GM23338 (cell line): Measurements from ENCODE around the gene ARHGEF2. TPM values are rescaled to one million over a fixed set of nuclear protein-coding genes. Genes with fewer than 3 reads are reported as not detected.
A peak's percentile ranks its signal among the peaks of the same experiment; 100 is the strongest.

Source experiments
- ATAC-seq: fragments of 200-7000 bp; cut with Tn5 transposase; 3 replicates; pipeline ENCODE4 v1.9.1; 2020
- DNase-seq: peaks from one replicate; pipeline ENCODE4 v3.0.0-alpha.2; 2015; ENCODE audit warnings: low spot score
- H2AFZ ChIP-seq: fragments of 200-600 bp; sonication (generic); 2 replicates; pipeline ENCODE4 v1.8.0; 2016; ENCODE audit warnings: antibody characterized with exemption, mild to moderate bottlenecking, moderate library complexity
- H3F3A ChIP-seq: fragments of 200-600 bp; sonication (generic); replicated peaks from 2 replicates; pipeline ENCODE4 v1.8.0; 2017; ENCODE audit warnings: antibody characterized with exemption, mixed run types, low read depth
- H3K27ac ChIP-seq: fragments of 200-600 bp; sonication (generic); 2 replicates; pipeline ENCODE4 v1.6.1; 2016; ENCODE audit warnings: low read depth
- H3K27me3 ChIP-seq: fragments of 200-600 bp; sonication (generic); 2 replicates; pipeline ENCODE4 v1.8.0; 2016; ENCODE audit warnings: mild to moderate bottlenecking, mixed run types, moderate library complexity; ENCODE audit not compliant: insufficient read depth
- H3K36me3 ChIP-seq: fragments of 200-600 bp; sonication (generic); 2 replicates; pipeline ENCODE4 v1.8.0; 2016; ENCODE audit warnings: mild to moderate bottlenecking; ENCODE audit not compliant: insufficient read depth
- H3K4me1 ChIP-seq: fragments of 200-600 bp; sonication (generic); 2 replicates; pipeline ENCODE4 v1.8.0; 2016; ENCODE audit warnings: mild to moderate bottlenecking, moderate library complexity; ENCODE audit not compliant: insufficient read depth
- H3K4me2 ChIP-seq: fragments of 200-600 bp; sonication (generic); 2 replicates; pipeline ENCODE4 v1.7.1; 2017; ENCODE audit warnings: mixed run types
- H3K4me3 ChIP-seq: fragments of 200-600 bp; sonication (generic); 2 replicates; pipeline ENCODE4 v1.6.1; 2016; ENCODE audit warnings: mixed run types
- H3K79me2 ChIP-seq: fragments of 200-600 bp; sonication (generic); replicated peaks from 2 replicates; pipeline ENCODE4 v1.8.0; 2017; ENCODE audit warnings: mild to moderate bottlenecking; ENCODE audit not compliant: insufficient read depth
- H3K9me2 ChIP-seq: fragments of 200-600 bp; sonication (generic); 2 replicates; pipeline ENCODE4 v1.8.0; 2017; ENCODE audit not compliant: insufficient read depth
- H4K20me1 ChIP-seq: fragments of 200-600 bp; sonication (generic); replicated peaks from 2 replicates; pipeline ENCODE4 v1.8.0; 2017; ENCODE audit warnings: mild to moderate bottlenecking; ENCODE audit not compliant: insufficient read depth
- H3K27ac Mint-ChIP-seq: 2 replicates; pipeline ENCODE4 v1.8.0; 2020; ENCODE audit warnings: inconsistent platforms, mild to moderate bottlenecking, moderate library complexity, mixed read lengths
- H3K27me3 Mint-ChIP-seq: 3 replicates; pipeline ENCODE4 v1.8.0; 2022; ENCODE audit warnings: low read depth, mild to moderate bottlenecking, moderate library complexity, mixed read lengths, inconsistent platforms; ENCODE audit not compliant: insufficient read depth, poor library complexity
- H3K36me3 Mint-ChIP-seq: 3 replicates; pipeline ENCODE4 v1.8.0; 2021; ENCODE audit warnings: low read depth, mild to moderate bottlenecking, inconsistent platforms, moderate library complexity, mixed read lengths
- H3K4me1 Mint-ChIP-seq: 3 replicates; pipeline ENCODE4 v1.8.0; 2020; ENCODE audit warnings: mild to moderate bottlenecking, inconsistent platforms, mixed read lengths
- H3K4me3 Mint-ChIP-seq: 3 replicates; pipeline ENCODE4 v1.8.0; 2021; ENCODE audit warnings: moderate library complexity, mild to moderate bottlenecking, inconsistent platforms, mixed read lengths
- H3K9me3 Mint-ChIP-seq: 3 replicates; pipeline ENCODE4 v1.8.0; 2020; ENCODE audit warnings: moderate library complexity, mild to moderate bottlenecking, inconsistent platforms, mixed read lengths
- CREB1 ChIP-seq: fragments of 250-450 bp; sonication (Bioruptor Pico); IDR thresholded peaks from 2 replicates; pipeline ENCODE4 v1.5.0; 2020; ENCODE audit warnings: low read depth, mild to moderate bottlenecking, moderate library complexity
- EZH2 ChIP-seq: fragments of 200-600 bp; sonication (generic); IDR thresholded peaks from one replicate; pipeline ENCODE4 v1.8.0; 2017; ENCODE audit warnings: antibody characterized with exemption, mild to moderate bottlenecking, low read depth; ENCODE audit not compliant: unreplicated experiment
- EZH2phosphoT487 ChIP-seq: fragments of 200-600 bp; sonication (generic); IDR thresholded peaks from one replicate; pipeline ENCODE4 v1.8.1; 2018; ENCODE audit warnings: antibody characterized with exemption; ENCODE audit not compliant: unreplicated experiment
- STAT1 ChIP-seq: IDR thresholded peaks from one replicate; pipeline ENCODE4 v1.6.1; 2016; ENCODE audit warnings: antibody characterized with exemption; ENCODE audit not compliant: unreplicated experiment
- polyA plus RNA-seq: library from polyadenylated mRNA; unstranded; fragments of >200 nt; fragmentation: Nextera tagmentation; extraction: Ambion mirVana; gene quantifications from 2 replicates; pipeline ENCODE4 v1.2.1, GENCODE V29; 2016
- total RNA-seq: library from RNA; depleted of rRNA; stranded (reverse); fragments of >200 nt; shearing (Covaris generic); gene quantifications from 2 replicates; pipeline ENCODE4 v1.2.3, GENCODE V29; 2014
- TF ChIP-seq, protein P1 (sequence below), 2 experiments: fragments of 200-600 bp in 1 of 2; sonication (generic) in 1 of 2; conservative IDR thresholded peaks; 2 replicates each; pipeline versions ENCODE4 v1.5.1 to v1.6.1; 2016 to 2017; ENCODE audit warnings: antibody characterized with exemption in 2 of 2, low read depth in 2 of 2, mild to moderate bottlenecking in 2 of 2, moderate library complexity in 1 of 2
- TF ChIP-seq, protein P2 (sequence below): IDR thresholded peaks from 2 replicates; pipeline ENCODE4 v1.6.1; 2016; ENCODE audit warnings: antibody characterized with exemption

ARHGEF2 gene
- total and polyA plus RNA-seq, 2 experiments from 2014 or later: 23.0 to 87.6 TPM

DNA sequence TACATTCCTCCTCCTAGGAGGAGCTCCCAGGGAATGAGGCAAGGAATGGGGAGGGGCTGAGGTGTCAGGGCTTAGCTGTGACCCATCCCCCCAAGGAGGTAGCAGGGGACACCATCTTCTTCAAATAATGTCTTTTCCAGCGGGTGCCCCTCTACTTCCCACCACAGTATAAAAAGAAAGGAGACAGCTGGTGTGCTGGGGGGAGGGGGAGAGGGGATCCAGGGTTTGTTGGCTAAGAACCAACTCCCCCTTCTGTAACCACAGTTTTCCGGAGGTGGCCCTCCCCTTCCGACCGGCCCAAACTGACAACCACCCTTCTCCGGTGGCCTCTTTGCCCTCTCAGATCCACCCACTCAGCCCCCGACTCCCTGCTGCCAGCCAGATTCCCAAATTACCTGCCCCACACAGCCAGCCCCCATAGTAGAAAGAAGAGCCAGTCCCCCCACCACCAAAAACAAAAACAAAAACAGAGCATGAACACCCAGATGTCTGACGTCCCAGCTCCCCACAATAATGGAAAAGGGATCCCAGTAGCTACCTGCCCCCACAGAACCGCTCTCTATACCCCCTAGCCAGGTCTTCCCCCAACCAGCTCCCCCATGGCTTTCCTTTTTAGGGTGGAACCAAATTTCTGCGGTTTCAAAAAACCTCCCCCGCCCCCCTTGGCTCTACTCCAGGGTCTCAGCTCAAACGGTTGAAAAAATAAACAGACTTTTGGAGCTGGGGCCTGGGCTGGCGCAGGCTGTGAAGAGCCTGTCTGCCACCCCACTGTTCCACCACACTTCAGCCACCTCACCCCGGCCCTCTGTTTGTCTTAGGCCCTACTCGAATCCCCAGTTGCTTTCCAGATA lies 2.1 kb downstream of the ARHGEF2 start (continued):
- TF ChIP-seq, protein P1, sequence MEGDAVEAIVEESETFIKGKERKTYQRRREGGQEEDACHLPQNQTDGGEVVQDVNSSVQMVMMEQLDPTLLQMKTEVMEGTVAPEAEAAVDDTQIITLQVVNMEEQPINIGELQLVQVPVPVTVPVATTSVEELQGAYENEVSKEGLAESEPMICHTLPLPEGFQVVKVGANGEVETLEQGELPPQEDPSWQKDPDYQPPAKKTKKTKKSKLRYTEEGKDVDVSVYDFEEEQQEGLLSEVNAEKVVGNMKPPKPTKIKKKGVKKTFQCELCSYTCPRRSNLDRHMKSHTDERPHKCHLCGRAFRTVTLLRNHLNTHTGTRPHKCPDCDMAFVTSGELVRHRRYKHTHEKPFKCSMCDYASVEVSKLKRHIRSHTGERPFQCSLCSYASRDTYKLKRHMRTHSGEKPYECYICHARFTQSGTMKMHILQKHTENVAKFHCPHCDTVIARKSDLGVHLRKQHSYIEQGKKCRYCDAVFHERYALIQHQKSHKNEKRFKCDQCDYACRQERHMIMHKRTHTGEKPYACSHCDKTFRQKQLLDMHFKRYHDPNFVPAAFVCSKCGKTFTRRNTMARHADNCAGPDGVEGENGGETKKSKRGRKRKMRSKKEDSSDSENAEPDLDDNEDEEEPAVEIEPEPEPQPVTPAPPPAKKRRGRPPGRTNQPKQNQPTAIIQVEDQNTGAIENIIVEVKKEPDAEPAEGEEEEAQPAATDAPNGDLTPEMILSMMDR (conservative IDR thresholded peaks at IDR 0.05; ENCODE audit: low read depth in 2 of 2): no peak
- TF ChIP-seq STAT1: no peak
- TF ChIP-seq, protein P2, sequence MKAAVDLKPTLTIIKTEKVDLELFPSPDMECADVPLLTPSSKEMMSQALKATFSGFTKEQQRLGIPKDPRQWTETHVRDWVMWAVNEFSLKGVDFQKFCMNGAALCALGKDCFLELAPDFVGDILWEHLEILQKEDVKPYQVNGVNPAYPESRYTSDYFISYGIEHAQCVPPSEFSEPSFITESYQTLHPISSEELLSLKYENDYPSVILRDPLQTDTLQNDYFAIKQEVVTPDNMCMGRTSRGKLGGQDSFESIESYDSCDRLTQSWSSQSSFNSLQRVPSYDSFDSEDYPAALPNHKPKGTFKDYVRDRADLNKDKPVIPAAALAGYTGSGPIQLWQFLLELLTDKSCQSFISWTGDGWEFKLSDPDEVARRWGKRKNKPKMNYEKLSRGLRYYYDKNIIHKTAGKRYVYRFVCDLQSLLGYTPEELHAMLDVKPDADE: no peak
- TF ChIP-seq CREB1: no peak

DNA sequence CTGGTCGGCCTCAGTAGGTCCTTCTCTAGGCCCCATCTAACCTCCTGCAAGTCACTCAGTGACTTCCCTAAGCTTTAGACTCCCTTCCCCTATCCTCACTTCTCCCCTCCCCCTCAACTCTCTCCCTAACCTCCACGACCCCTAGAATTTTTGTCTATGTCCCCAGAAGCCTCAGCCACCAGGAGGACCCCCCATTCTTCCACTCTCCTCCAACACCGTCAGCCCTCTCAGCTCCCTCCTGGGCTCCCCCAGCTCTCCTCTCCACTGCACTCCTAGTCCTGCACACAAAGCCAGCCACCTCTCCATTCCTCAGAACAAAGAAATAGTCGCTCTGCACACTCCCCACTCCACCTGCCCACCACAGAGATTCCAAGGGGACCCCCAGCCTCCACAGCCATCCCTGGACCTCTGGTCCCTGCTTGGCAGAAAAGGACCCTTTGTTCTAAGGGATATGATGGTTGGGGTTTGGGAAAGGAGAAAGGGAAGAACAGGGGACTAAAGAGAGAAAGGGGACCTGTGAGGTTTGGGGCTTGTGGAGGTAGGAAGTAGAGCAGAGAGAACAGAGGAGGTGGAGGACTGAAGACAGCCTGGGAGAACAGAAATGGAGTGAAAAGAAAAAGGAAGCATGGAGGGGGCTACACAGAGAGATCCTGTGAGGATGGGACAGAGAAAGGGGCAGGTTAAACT lies 2.8 kb downstream of the ARHGEF2 start:
- H3K4me1 Mint-ChIP-seq: peaks cover 71% of the 10 kb centered on the region
- H3K27ac Mint-ChIP-seq: peak overlapping the region; percentile 8
- Histone ChIP-seq H3K27me3 (no peaks in the 10 kb centered on the region), H3K9me2 (no peaks in the 10 kb centered on the region), H3K4me2 (peak overlapping the region; percentile 82), H3F3A (peaks cover 22% of the 10 kb centered on the region), H2AFZ (no peak overlapping the region), H3K4me3 (peak overlapping the region; percentile 96), H3K36me3 (no peaks in the 10 kb centered on the region), H4K20me1 (peaks cover 53% of the 10 kb centered on the region), H3K4me1 (peaks cover 70% of the 10 kb centered on the region), H3K79me2 (peaks cover 73% of the 10 kb centered on the region), H3K27ac (peak overlapping the region; percentile 79)
- TF ChIP-seq, protein P1 (conservative IDR thresholded peaks at IDR 0.05; ENCODE audit: low read depth in 2 of 2): no peak
- TF ChIP-seq EZH2 (no peak), EZH2phosphoT487 (no peak)
- no peak for ATAC-seq
- no peak for DNase-seq
- peaks cover 7% of the 10 kb centered on the region for H3K36me3 Mint-ChIP-seq
- H3K27me3 Mint-ChIP-seq: peaks cover 26% of the 10 kb centered on the region
- no peaks in the 10 kb centered on the region for H3K9me3 Mint-ChIP-seq
- H3K4me3 Mint-ChIP-seq: peak overlapping the region; percentile 84
